IPS-20b (cell line): Measurements from ENCODE around the gene EPHA1.

Experiments
- H3K27ac ChIP-seq: one replicate; pipeline ENCODE4 v1.5.1; 2013; ENCODE audit warnings: low read length
- H3K27me3 ChIP-seq: 2 replicates; pipeline ENCODE4 v1.6.1; 2013; ENCODE audit warnings: mild to moderate bottlenecking, low read length, inconsistent platforms; ENCODE audit not compliant: insufficient read depth
- H3K36me3 ChIP-seq: 2 replicates; pipeline ENCODE4 v1.6.1; 2013; ENCODE audit warnings: low read depth, mild to moderate bottlenecking, inconsistent platforms, low read length, moderate library complexity; ENCODE audit not compliant: insufficient read depth
- H3K4me1 ChIP-seq: 2 replicates; pipeline ENCODE4 v1.6.1; 2013; ENCODE audit warnings: mild to moderate bottlenecking, control low read depth, inconsistent platforms, low read length, moderate library complexity; ENCODE audit not compliant: insufficient read depth
- H3K4me3 ChIP-seq: 2 replicates; pipeline ENCODE4 v1.5.1; 2013; ENCODE audit warnings: mild to moderate bottlenecking, low read length, inconsistent platforms
- H3K9ac ChIP-seq: 2 replicates; pipeline ENCODE4 v1.6.1; 2013; ENCODE audit warnings: low read depth, mild to moderate bottlenecking, inconsistent platforms, low read length, moderate library complexity
- H3K9me3 ChIP-seq: 2 replicates; pipeline ENCODE4 v1.6.1; 2013; ENCODE audit warnings: mild to moderate bottlenecking, low read depth, low read length, inconsistent platforms; ENCODE audit not compliant: insufficient read depth

The EPHA1 gene

GRCh38 chr7:143346018-143346417 is 62.6 kb downstream of the EPHA1 start:
- Histone ChIP-seq H3K4me3 (peak overlapping the region; percentile 76; the same call in 1 of the 2 replicates), H3K9ac (peak overlapping the region; percentile 54; the same call in 1 of the 2 replicates), H3K36me3 (no peaks in the 10 kb centered on the region), H3K27me3 (peaks cover 33% of the 10 kb centered on the region), H3K27ac (no peak overlapping the region), H3K9me3 (no peaks in the 10 kb centered on the region), H3K4me1 (no peaks in the 10 kb centered on the region)

GRCh38 chr7:143345428-143345900 is 63.2 kb downstream of the EPHA1 start:
- H3K9me3 ChIP-seq, result no peaks in the 10 kb centered on the region
- peak overlapping the region; percentile 76 for H3K4me3 ChIP-seq
- no peaks in the 10 kb centered on the region for H3K36me3 ChIP-seq
- no peak overlapping the region for H3K27ac ChIP-seq
- peaks cover 33% of the 10 kb centered on the region for H3K27me3 ChIP-seq
- H3K9ac ChIP-seq, result peak overlapping the region; percentile 54; the same call in 1 of the 2 replicates
- H3K4me1 ChIP-seq, result no peaks in the 10 kb centered on the region

GRCh38 chr7:143343596-143343995 is 65.1 kb downstream of the EPHA1 start:
- Histone ChIP-seq H3K4me3 (no peak overlapping the region), H3K27me3 (peaks cover 30% of the 10 kb centered on the region), H3K9ac (no peak overlapping the region)

GRCh38 chr7:143341842-143342241 is 66.8 kb downstream of the EPHA1 start:
- no peak overlapping the region for H3K27ac ChIP-seq
- H3K9ac ChIP-seq, result no peak overlapping the region
- H3K4me1 ChIP-seq, result no peaks in the 10 kb centered on the region
- H3K4me3 ChIP-seq, result no peak overlapping the region
- no peaks in the 10 kb centered on the region for H3K36me3 ChIP-seq
- peaks cover 26% of the 10 kb centered on the region for H3K27me3 ChIP-seq
- no peaks in the 10 kb centered on the region for H3K9me3 ChIP-seq

More at GRCh38 chr7:143343596-143343995, 65.1 kb downstream of the EPHA1 start:
- H3K4me1 ChIP-seq, result no peaks in the 10 kb centered on the region
- H3K36me3 ChIP-seq, result no peaks in the 10 kb centered on the region
- H3K27ac ChIP-seq, result no peak overlapping the region
- H3K9me3 ChIP-seq, result no peaks in the 10 kb centered on the region
